B cell (primary cell): ENCODE data around the gene SP3.

Source experiments
- EZH2 ChIP-seq: IDR thresholded peaks from 2 replicates; pipeline ENCODE4 v1.6.1; 2012; ENCODE audit warnings: borderline replicate concordance, low read depth, mild to moderate bottlenecking, moderate library complexity, low read length; ENCODE audit not compliant: insufficient read depth, poor library complexity, severe bottlenecking
- TF ChIP-seq, protein P1 (sequence below): fragments of 200-600 bp; IDR thresholded peaks from one replicate; pipeline ENCODE4 v1.8.0; 2022; ENCODE audit warnings: antibody characterized with exemption, mild to moderate bottlenecking

DNA sequence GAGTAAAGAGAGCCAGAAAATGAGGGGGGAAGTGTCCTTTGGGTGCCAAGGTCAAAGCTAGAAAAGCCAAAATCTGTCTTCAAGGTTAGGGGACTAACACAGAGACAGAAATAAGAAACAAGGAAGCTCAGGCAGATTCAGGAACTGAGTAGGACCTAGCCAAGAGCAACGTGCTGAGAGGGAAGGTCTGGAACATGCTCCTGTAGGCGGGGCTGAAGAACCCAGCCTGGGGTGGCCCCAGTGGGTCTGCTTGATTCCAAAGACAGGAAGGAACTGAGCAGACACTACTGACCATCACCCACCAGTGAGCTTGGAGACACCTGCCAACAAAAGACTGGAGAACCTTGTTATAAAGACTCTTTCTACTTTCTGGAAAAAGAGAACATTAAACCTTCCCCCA, 105.1 kb downstream of the SP3 start:
- TF ChIP-seq, protein P1, sequence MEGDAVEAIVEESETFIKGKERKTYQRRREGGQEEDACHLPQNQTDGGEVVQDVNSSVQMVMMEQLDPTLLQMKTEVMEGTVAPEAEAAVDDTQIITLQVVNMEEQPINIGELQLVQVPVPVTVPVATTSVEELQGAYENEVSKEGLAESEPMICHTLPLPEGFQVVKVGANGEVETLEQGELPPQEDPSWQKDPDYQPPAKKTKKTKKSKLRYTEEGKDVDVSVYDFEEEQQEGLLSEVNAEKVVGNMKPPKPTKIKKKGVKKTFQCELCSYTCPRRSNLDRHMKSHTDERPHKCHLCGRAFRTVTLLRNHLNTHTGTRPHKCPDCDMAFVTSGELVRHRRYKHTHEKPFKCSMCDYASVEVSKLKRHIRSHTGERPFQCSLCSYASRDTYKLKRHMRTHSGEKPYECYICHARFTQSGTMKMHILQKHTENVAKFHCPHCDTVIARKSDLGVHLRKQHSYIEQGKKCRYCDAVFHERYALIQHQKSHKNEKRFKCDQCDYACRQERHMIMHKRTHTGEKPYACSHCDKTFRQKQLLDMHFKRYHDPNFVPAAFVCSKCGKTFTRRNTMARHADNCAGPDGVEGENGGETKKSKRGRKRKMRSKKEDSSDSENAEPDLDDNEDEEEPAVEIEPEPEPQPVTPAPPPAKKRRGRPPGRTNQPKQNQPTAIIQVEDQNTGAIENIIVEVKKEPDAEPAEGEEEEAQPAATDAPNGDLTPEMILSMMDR = no peak
- no peak for TF ChIP-seq EZH2
